B cell (primary cell): Measurements from ENCODE around the gene NFATC1. TPM values are rescaled to one million over a fixed set of nuclear protein-coding genes. Genes with fewer than 3 reads are reported as not detected.

Experiments used
- ATAC-seq: fragments of 200-7000 bp; cut with Tn5 transposase; one replicate; pipeline ENCODE4 v1.10.0; 2021; ENCODE audit warnings: low read depth, mild to moderate bottlenecking, moderate number of reproducible peaks, moderate library complexity
- CTCF ChIA-PET: fragments of 350-600 bp; sonication (Branson Sonifier 250); formaldehyde crosslinking; loops from one replicate; lab custom pipeline; 2021; ENCODE audit warnings: antibody characterized with exemption, inconsistent platforms; lab: Charles Lee
- POLR2A ChIA-PET: fragments of 350-600 bp; sonication (Branson Sonifier 250); formaldehyde crosslinking; loops from one replicate; lab custom pipeline; 2021; ENCODE audit warnings: antibody characterized with exemption; lab: Charles Lee
- DNase-seq: peaks from one replicate; pipeline ENCODE4 v3.0.0; 2013
- H2AFZ ChIP-seq: 2 replicates; pipeline ENCODE4 v1.6.1; 2012; ENCODE audit warnings: mild to moderate bottlenecking, low read depth, low read length; ENCODE audit not compliant: insufficient read depth, poor library complexity, severe bottlenecking
- H3K27ac ChIP-seq, 2 donors: 1 replicate in 1 of 2; 2 replicates in 1 of 2; pipeline ENCODE4 v1.5.1; 2012 to 2013; ENCODE audit warnings: low read length in 2 of 2, mild to moderate bottlenecking in 2 of 2, moderate library complexity in 1 of 2
- H3K27me3 ChIP-seq, 4 experiments: fragments of 200-600 bp in 1 of 4; sonication (generic) in 1 of 4; replicated peaks in 1 of 4; 1 replicate in 2 of 4; 2 replicates in 2 of 4; pipeline versions ENCODE4 v1.6.1 to v1.7.0; 2013 to 2016; ENCODE audit warnings: low read length in 3 of 4, mild to moderate bottlenecking in 2 of 4, mixed read lengths in 1 of 4, moderate library complexity in 1 of 4; ENCODE audit not compliant: insufficient read depth in 4 of 4, control insufficient read depth in 3 of 4; ENCODE audit errors: control extremely low read depth in 1 of 4
- H3K36me3 ChIP-seq, 2 experiments: replicated peaks in 1 of 2; 1 replicate in 1 of 2; 2 replicates in 1 of 2; pipeline versions ENCODE4 v1.6.1 to v1.7.1; 2013; ENCODE audit warnings: low read length in 1 of 2; ENCODE audit not compliant: insufficient read depth in 2 of 2, control insufficient read depth in 1 of 2; ENCODE audit errors: control extremely low read depth in 1 of 2, extremely low read depth in 1 of 2
- H3K4me1 ChIP-seq, 2 donors: fragments of 200-600 bp in 1 of 2; sonication (generic) in 1 of 2; 1 replicate in 1 of 2; 2 replicates in 1 of 2; pipeline versions ENCODE4 v1.5.1 to v1.6.1; 2013 to 2017; ENCODE audit warnings: low read length in 2 of 2; ENCODE audit not compliant: control insufficient read depth in 2 of 2, insufficient read depth in 2 of 2
- H3K4me2 ChIP-seq: replicated peaks from 2 replicates; pipeline ENCODE3; 2012; ENCODE audit warnings: mild to moderate bottlenecking, low read depth, low read length; ENCODE audit not compliant: poor library complexity, severe bottlenecking
- H3K4me3 ChIP-seq, 5 experiments: fragments of 200-600 bp in 1 of 5; sonication (generic) in 1 of 5; 1 replicate in 3 of 5; 2 replicates in 2 of 5; pipeline versions ENCODE4 v1.5.1 to v1.7.0; 2011 to 2016; ENCODE audit warnings: low read length in 4 of 5, mild to moderate bottlenecking in 4 of 5, low read depth in 2 of 5, control low read depth in 1 of 5, moderate library complexity in 1 of 5; ENCODE audit not compliant: insufficient read depth in 1 of 5; ENCODE audit errors: control extremely low read depth in 1 of 5, extremely low read depth in 1 of 5
- H3K79me2 ChIP-seq: fragments of 200-600 bp; sonication (generic); one replicate; pipeline ENCODE4 v1.6.0; 2016; ENCODE audit warnings: low read length; ENCODE audit not compliant: control insufficient read depth, insufficient read depth
- H3K9ac ChIP-seq: fragments of 200-600 bp; sonication (generic); 2 replicates; pipeline ENCODE4 v1.6.1; 2017; ENCODE audit warnings: mild to moderate bottlenecking, low read length, moderate library complexity
- H3K9me3 ChIP-seq, 3 donors: one replicate each; pipeline versions ENCODE4 v1.6.1 to v1.7.1; 2013; ENCODE audit warnings: low read length in 2 of 3; ENCODE audit not compliant: control insufficient read depth in 2 of 3, insufficient read depth in 1 of 3; ENCODE audit errors: control extremely low read depth in 1 of 3
- H4K20me1 ChIP-seq: 2 replicates; pipeline ENCODE4 v1.6.0; 2012; ENCODE audit warnings: mild to moderate bottlenecking, low read length; ENCODE audit not compliant: insufficient read depth, control insufficient read depth, poor library complexity, severe bottlenecking
- H3K27ac Mint-ChIP-seq: one replicate; pipeline ENCODE4 v1.8.0; 2021; ENCODE audit warnings: mixed read lengths
- H3K27me3 Mint-ChIP-seq: one replicate; pipeline ENCODE4 v1.8.0; 2021; ENCODE audit warnings: mixed read lengths
- H3K4me1 Mint-ChIP-seq: one replicate; pipeline ENCODE4 v1.8.0; 2021; ENCODE audit warnings: mixed read lengths
- H3K4me3 Mint-ChIP-seq: one replicate; pipeline ENCODE4 v1.8.0; 2021; ENCODE audit warnings: mixed read lengths
- H3K9me3 Mint-ChIP-seq: one replicate; pipeline ENCODE4 v1.8.0; 2022; ENCODE audit warnings: mixed read lengths; ENCODE audit not compliant: insufficient read depth
- EZH2 ChIP-seq: IDR thresholded peaks from 2 replicates; pipeline ENCODE4 v1.6.1; 2012; ENCODE audit warnings: borderline replicate concordance, low read depth, mild to moderate bottlenecking, moderate library complexity, low read length; ENCODE audit not compliant: insufficient read depth, poor library complexity, severe bottlenecking
- WGBS: methylation state at CpG from one replicate; pipeline ENCODE4 v1.1.5; 2013; ENCODE audit warnings: missing lambda C conversion rate; ENCODE audit not compliant: insufficient coverage; 5-methylcytosine and 5-hydroxymethylcytosine counted together
- intact Hi-C: fragments of 100-400 bp; cut with micrococcal nuclease; formaldehyde crosslinking; loops from one replicate; pipeline ENCODE4 v1.10.0; 2022
- polyA plus RNA-seq: library from polyadenylated mRNA; depleted of rRNA; stranded (reverse); fragments of >200 nt; gene quantifications from 2 replicates; pipeline ENCODE4 v1.2.3, GENCODE V29; 2012
- total RNA-seq, 2 donors: library from RNA; stranded (reverse); fragments of 120-200 nt in 1 of 2; gene quantifications; 1 replicate in 1 of 2; 2 replicates in 1 of 2; pipeline versions ENCODE4 v1.2.3 to v1.2.4, GENCODE V29; 2013 to 2022
- TF ChIP-seq, protein P1 (sequence below): fragments of 200-600 bp; IDR thresholded peaks from one replicate; pipeline ENCODE4 v1.8.0; 2022; ENCODE audit warnings: antibody characterized with exemption, mild to moderate bottlenecking

The NFATC1 gene
- total and polyA plus RNA-seq, 2 donors (not counting 1 experiment from before 2014, with no cell fraction given), result 32.2 to 108 TPM

GRCh38 chr18:79564441-79564840 is 168.7 kb downstream of the NFATC1 start:
- no peak for DNase-seq
- Histone ChIP-seq H3K79me2 (no peaks in the 10 kb centered on the region), H3K4me2 (no peak overlapping the region), H2AFZ (no peak overlapping the region), H3K4me3 (no peak overlapping the region), H3K27me3 (no peaks in the 10 kb centered on the region), H3K27ac (no peak overlapping the region), H3K9ac (no peak overlapping the region), H3K4me1 (no peaks in the 10 kb centered on the region), H3K9me3 (peaks cover 0 to 7% (median 2%) of the 10 kb centered on the region in 3 donors), H4K20me1 (no peaks in the 10 kb centered on the region), H3K36me3 (no peaks in the 10 kb centered on the region)
- H3K9me3 Mint-ChIP-seq, result no peaks in the 10 kb centered on the region
- WGBS, result 97% methylated on average over 3 of the region's 6 CpGs
- CTCF ChIA-PET, result no interaction called here
- no peak for ATAC-seq
- no peak overlapping the region for H3K4me3 Mint-ChIP-seq
- no peak overlapping the region for H3K27ac Mint-ChIP-seq
- no peaks in the 10 kb centered on the region for H3K4me1 Mint-ChIP-seq
- POLR2A ChIA-PET, result no interaction called here
- TF ChIP-seq EZH2, result no peak
- TF ChIP-seq, protein P1, sequence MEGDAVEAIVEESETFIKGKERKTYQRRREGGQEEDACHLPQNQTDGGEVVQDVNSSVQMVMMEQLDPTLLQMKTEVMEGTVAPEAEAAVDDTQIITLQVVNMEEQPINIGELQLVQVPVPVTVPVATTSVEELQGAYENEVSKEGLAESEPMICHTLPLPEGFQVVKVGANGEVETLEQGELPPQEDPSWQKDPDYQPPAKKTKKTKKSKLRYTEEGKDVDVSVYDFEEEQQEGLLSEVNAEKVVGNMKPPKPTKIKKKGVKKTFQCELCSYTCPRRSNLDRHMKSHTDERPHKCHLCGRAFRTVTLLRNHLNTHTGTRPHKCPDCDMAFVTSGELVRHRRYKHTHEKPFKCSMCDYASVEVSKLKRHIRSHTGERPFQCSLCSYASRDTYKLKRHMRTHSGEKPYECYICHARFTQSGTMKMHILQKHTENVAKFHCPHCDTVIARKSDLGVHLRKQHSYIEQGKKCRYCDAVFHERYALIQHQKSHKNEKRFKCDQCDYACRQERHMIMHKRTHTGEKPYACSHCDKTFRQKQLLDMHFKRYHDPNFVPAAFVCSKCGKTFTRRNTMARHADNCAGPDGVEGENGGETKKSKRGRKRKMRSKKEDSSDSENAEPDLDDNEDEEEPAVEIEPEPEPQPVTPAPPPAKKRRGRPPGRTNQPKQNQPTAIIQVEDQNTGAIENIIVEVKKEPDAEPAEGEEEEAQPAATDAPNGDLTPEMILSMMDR, result no peak
- no peaks in the 10 kb centered on the region for H3K27me3 Mint-ChIP-seq
- intact Hi-C loops, result no loop called here

DNA sequence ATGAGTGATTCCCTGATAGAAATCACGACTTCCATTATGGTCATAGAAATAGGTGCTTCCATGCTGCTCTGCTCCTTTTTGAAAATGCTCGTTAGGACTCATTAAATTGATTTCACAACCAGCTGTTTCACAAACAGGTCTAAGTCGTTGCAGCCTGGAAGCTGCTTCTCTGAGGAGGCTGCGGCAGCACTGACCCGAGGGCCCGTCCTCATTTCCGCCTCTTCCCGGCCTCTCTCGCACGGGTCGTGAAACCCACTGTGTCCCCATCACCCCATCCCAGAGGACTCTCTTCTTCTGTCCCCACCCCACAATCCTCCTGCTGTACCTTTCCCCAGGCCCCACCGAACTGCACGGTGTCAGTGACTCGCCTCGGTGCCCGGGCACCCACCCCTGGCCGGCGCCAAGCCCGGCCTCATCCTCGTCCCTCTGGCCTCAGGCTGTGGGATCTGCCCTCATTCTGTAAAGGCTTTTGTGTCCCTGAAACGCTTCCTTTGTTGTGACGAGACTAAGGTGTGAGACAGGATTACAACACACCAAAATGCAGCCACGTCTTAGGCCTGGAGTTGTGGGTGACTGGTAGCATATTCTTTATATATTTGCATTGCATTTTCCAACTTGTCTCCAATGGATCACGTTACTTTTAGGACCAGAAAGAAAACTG is 171.2 kb downstream of the NFATC1 start:
- POLR2A ChIA-PET, result no interaction called here
- H3K4me1 ChIP-seq, result no peaks in the 10 kb centered on the region
- no peaks in the 10 kb centered on the region for H3K27me3 Mint-ChIP-seq
- no peaks in the 10 kb centered on the region for H4K20me1 ChIP-seq
- TF ChIP-seq, protein P1, result no peak
- TF ChIP-seq EZH2, result no peak
- no peaks in the 10 kb centered on the region for H3K4me1 Mint-ChIP-seq
- H3K4me2 ChIP-seq, result no peak overlapping the region
- ATAC-seq (no peak), DNase-seq (no peak)
- H3K27ac ChIP-seq, result no peak overlapping the region
- H3K4me3 ChIP-seq, result no peak overlapping the region
- H3K4me3 Mint-ChIP-seq, result no peak overlapping the region
- no peak overlapping the region for H3K27ac Mint-ChIP-seq
- no peak overlapping the region for H2AFZ ChIP-seq
- no peak overlapping the region for H3K9ac ChIP-seq
- H3K9me3 ChIP-seq, result peaks cover 0 to 10% (median 2%) of the 10 kb centered on the region in 3 donors
- intact Hi-C loops, result no loop called here
- H3K9me3 Mint-ChIP-seq, result no peaks in the 10 kb centered on the region
- no peaks in the 10 kb centered on the region for H3K27me3 ChIP-seq
- no peaks in the 10 kb centered on the region for H3K79me2 ChIP-seq
- no peaks in the 10 kb centered on the region for H3K36me3 ChIP-seq
- WGBS, result 97% methylated on average over 20 of the region's 24 CpGs
- CTCF ChIA-PET, result no interaction called here
